Body of pancreas (tissue), 4 donors: ENCODE results near the gene CSF2. TPM values are rescaled to one million over a fixed set of nuclear protein-coding genes. Genes with fewer than 3 reads are reported as not detected.

Experiments used
- ATAC-seq: fragments of 150-250 bp; one replicate; pipeline ENCODE4 v1.9.1; 2016
- DNase-seq, 4 donors: peaks; one replicate each; pipeline ENCODE4 v3.0.0-alpha.2; 2019
- H3K27ac ChIP-seq, 4 donors: fragments of 200-600 bp; sonication (generic); 1 replicate in 3 of 4; 2 replicates in 1 of 4; pipeline versions ENCODE4 v1.5.1 to v1.6.1; 2016 to 2019; ENCODE audit warnings: mild to moderate bottlenecking in 1 of 4, mixed read lengths in 1 of 4, moderate library complexity in 1 of 4
- H3K27me3 ChIP-seq, 2 donors: fragments of 200-600 bp; sonication (generic); one replicate each; pipeline ENCODE4 v1.6.0; 2016; ENCODE audit warnings: mild to moderate bottlenecking in 1 of 2
- H3K36me3 ChIP-seq, 2 donors: fragments of 200-600 bp; sonication (generic); replicated peaks in 1 of 2; 2 replicates each; pipeline ENCODE4 v1.5.1; 2016; ENCODE audit warnings: low read depth in 2 of 2; ENCODE audit not compliant: insufficient read depth in 1 of 2
- H3K4me1 ChIP-seq: fragments of 200-600 bp; sonication (generic); one replicate; pipeline ENCODE4 v1.6.0; 2016
- H3K4me3 ChIP-seq, 2 donors: fragments of 200-600 bp; sonication (generic); 1 replicate in 1 of 2; 2 replicates in 1 of 2; pipeline ENCODE4 v1.5.1; 2016 to 2019
- H3K9me3 ChIP-seq, 3 donors: fragments of 200-600 bp; sonication (generic); 1 replicate in 2 of 3; 2 replicates in 1 of 3; pipeline ENCODE4 v1.5.1; 2016
- CTCF ChIP-seq, 7 experiments: fragments of 450-650 bp in 4 of 7; fragments of 200-600 bp in 3 of 7; sonication (generic) in 3 of 7; IDR thresholded peaks; one replicate each; pipeline ENCODE4 v1.5.1; 2016 to 2019; ENCODE audit warnings: antibody characterized with exemption in 7 of 7
- POLR2A ChIP-seq, 3 donors: fragments of 450-650 bp; IDR thresholded peaks; one replicate each; pipeline ENCODE4 v1.6.1; 2016; ENCODE audit warnings: antibody characterized with exemption in 3 of 3, mild to moderate bottlenecking in 2 of 3
- WGBS, 2 donors: methylation state at CpG; one replicate each; pipeline ENCODE4 v1.1.5; 2017; 5-methylcytosine and 5-hydroxymethylcytosine counted together
- intact Hi-C: fragments of 100-400 bp; cut with DNase I; formaldehyde crosslinking; loops from one replicate; pipeline ENCODE4 v1.15.1; 2023
- total RNA-seq, 2 donors: library from RNA; depleted of rRNA; stranded (reverse); fragments of >200 nt; gene quantifications; one replicate each; pipeline ENCODE4 v1.1.0, GENCODE V29; 2016

CSF2 gene
- total RNA-seq, 2 donors from 2014 or later, result not detected

GRCh38 chr5:132049559-132049958 is 24.0 kb upstream of the CSF2 start:
- H3K4me3 ChIP-seq, result no peak overlapping the region
- ATAC-seq, result no peak
- no peaks in the 10 kb centered on the region for H3K9me3 ChIP-seq
- no peaks in the 10 kb centered on the region for H3K4me1 ChIP-seq
- DNase-seq, result no peak
- WGBS, 2 donors, result 82 to 87% methylated on average over 12 of the region's 12 CpGs
- TF ChIP-seq POLR2A (IDR thresholded peaks at IDR 0.05), result no peak
- TF ChIP-seq CTCF (IDR thresholded peaks at IDR 0.05), result no peak
- H3K27ac ChIP-seq, result no peak overlapping the region
- H3K27me3 ChIP-seq, result no peaks in the 10 kb centered on the region
- intact Hi-C loops, result no loop called here
- H3K36me3 ChIP-seq, result no peaks in the 10 kb centered on the region

DNA sequence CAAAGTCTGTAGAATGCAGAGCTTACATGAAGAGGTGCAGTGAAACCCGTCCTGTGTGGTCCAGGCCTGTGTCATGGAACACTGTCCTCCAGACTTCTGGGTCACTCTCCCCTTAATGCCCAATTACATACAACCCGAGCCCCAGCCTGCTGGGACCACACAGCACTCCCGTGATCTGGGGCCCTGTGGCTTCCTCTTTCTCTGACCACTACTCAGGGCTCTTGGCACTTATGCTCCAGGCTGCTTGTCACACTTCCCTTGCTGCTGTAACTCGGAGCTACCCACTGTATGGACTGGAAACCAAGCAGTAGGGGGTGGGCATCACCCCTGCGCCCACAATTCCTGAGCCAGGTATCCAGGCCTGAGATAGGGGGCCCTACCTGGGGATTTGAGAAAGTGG is 23.5 kb upstream of the CSF2 start:
- ATAC-seq, result no peak
- intact Hi-C loops, result no loop called here

DNA sequence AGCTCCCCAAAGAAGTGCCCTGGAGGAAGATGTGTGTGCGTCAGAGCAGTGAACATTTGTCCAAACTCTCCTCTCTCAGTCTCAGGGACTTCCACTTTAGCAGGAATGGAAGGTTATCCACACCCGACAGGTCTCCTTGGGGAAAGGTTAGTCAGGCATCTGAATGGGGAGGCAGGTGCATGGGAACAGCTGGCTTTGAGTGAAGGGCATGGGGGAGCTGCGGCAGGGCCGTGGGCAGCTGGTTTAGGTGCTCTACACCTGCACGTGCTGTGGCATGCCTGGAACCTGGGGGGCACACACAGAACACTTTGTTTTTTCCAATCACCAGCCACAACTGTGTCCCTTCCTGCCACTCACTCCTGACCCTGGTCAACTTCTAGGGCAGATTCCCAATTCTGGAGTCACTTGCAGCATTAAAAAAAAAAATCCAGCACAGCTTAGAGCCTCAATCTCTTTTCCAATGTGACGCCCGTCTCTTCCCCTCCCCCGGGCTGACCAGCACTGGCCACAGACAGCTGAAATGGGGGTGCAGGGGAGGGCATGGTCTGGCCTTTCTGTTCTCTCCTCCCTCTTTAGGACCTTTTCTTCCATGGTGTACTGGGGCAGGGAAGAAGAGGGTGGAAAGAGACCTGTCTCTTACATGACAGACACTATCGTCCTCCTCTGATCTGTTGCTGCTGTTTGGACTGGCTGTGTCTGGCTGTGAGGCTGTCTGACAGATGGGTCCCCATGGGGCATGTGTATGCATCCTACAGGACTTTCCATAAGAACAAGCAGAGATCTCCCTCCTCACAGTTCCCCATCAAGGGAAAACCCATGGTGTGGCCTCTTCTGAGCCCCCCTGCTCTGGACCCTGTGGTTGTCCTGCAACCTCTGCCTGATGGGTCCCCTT is 22.7 kb upstream of the CSF2 start:
- no peak overlapping the region for H3K4me3 ChIP-seq
- no peaks in the 10 kb centered on the region for H3K4me1 ChIP-seq
- TF ChIP-seq POLR2A (IDR thresholded peaks at IDR 0.05) (no peak), CTCF (IDR thresholded peaks at IDR 0.05) (no peak)
- intact Hi-C loops, result no loop called here
- no peak for DNase-seq
- no peaks in the 10 kb centered on the region for H3K36me3 ChIP-seq
- H3K9me3 ChIP-seq, result no peaks in the 10 kb centered on the region
- WGBS, 2 donors, result 70 to 72% methylated on average over 9 of the region's 9 CpGs
- H3K27me3 ChIP-seq, result no peaks in the 10 kb centered on the region
- no peak for ATAC-seq
- no peak overlapping the region for H3K27ac ChIP-seq

More for the DNA sequence above, 23.5 kb upstream of the CSF2 start:
- no peaks in the 10 kb centered on the region for H3K4me1 ChIP-seq
- no peaks in the 10 kb centered on the region for H3K9me3 ChIP-seq
- no peak overlapping the region for H3K4me3 ChIP-seq
- TF ChIP-seq POLR2A (IDR thresholded peaks at IDR 0.05), result no peak
- no peak for TF ChIP-seq CTCF (IDR thresholded peaks at IDR 0.05)
- no peak overlapping the region for H3K27ac ChIP-seq
- peak in 1 of 4 donors; percentile 59 for DNase-seq
- 52 to 76% methylated on average over 5 of the region's 5 CpGs for WGBS, 2 donors
- no peaks in the 10 kb centered on the region for H3K36me3 ChIP-seq
- no peaks in the 10 kb centered on the region for H3K27me3 ChIP-seq

GRCh38 chr5:132052520-132052919 is 21.1 kb upstream of the CSF2 start:
- DNase-seq (no peak), ATAC-seq (no peak)
- H3K36me3 ChIP-seq, result no peaks in the 10 kb centered on the region
- intact Hi-C loops, result no loop called here
- no peak overlapping the region for H3K4me3 ChIP-seq
- no peaks in the 10 kb centered on the region for H3K27me3 ChIP-seq
- no peak for TF ChIP-seq CTCF (IDR thresholded peaks at IDR 0.05)
- TF ChIP-seq POLR2A (IDR thresholded peaks at IDR 0.05), result no peak
- 72 to 73% methylated on average over 10 of the region's 10 CpGs for WGBS, 2 donors
- no peak overlapping the region for H3K27ac ChIP-seq
- H3K4me1 ChIP-seq, result no peaks in the 10 kb centered on the region
- no peaks in the 10 kb centered on the region for H3K9me3 ChIP-seq

DNA sequence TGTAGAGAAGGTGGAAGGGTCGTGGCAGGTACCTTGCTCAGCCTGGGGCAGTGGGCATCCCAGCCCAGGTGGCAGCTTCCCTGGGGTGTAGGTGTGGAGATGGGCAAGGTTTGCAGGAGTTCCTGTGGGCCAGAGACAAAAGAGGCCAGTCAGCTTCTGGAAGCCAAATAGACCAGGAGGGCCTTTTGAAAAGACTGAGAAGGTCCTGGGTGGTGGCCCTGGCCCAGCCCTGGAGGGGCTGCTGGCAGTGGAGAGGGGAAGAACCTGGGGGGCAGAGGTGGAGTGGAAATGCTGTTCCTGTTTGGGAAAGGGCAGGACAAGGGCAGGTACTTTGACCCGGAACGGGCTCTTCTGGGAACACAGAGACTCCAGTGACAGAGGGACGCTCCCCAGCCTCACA is 20.1 kb upstream of the CSF2 start:
- Histone ChIP-seq H3K27ac (no peak overlapping the region), H3K4me3 (no peak overlapping the region), H3K27me3 (no peaks in the 10 kb centered on the region), H3K9me3 (no peaks in the 10 kb centered on the region), H3K36me3 (no peaks in the 10 kb centered on the region), H3K4me1 (no peaks in the 10 kb centered on the region)
- intact Hi-C loops, result no loop called here
- TF ChIP-seq CTCF (IDR thresholded peaks at IDR 0.05) (no peak), POLR2A (IDR thresholded peaks at IDR 0.05) (no peak)
- DNase-seq, result no peak
- no peak for ATAC-seq
- WGBS, 2 donors, result 82 to 88% methylated on average over 4 of the region's 4 CpGs
